Measurements from ENCODE around the gene ZNF512B.
"Not testable (repeated sequence)": the region's sequence is repeated elsewhere in the genome, so short reads cannot be mapped to it uniquely, and the experiment has no call there.

ZNF512B gene

GRCh38 chr20:63976980-63977738 lies 7.4 kb upstream of the ZNF512B start:
- DNase-seq, result peak; percentile 8

- DNase-seq, result not testable (repeated sequence)
These were observed 6.8 kb upstream of the ZNF512B start for GRCh38 chr20:63976511-63976910.

- DNase-seq, result no peak
These were observed 4.9 kb upstream of the ZNF512B start for GRCh38 chr20:63974402-63975200.

GRCh38 chr20:63973636-63974401 lies 4.1 kb upstream of the ZNF512B start:
- DNase-seq, result peak; percentile 77

GRCh38 chr20:63973160-63973479 lies 3.4 kb upstream of the ZNF512B start:
- DNase-seq, result no peak

GRCh38 chr20:63972312-63973159 lies 2.8 kb upstream of the ZNF512B start:
- DNase-seq, result no peak

- DNase-seq, result not testable (repeated sequence)
These were observed 2.2 kb upstream of the ZNF512B start for GRCh38 chr20:63971960-63972311.

- DNase-seq, result no peak
These were observed 1.1 kb upstream of the ZNF512B start for GRCh38 chr20:63970714-63971431.

- DNase-seq, result peak; percentile 35
These were observed 586 bp downstream of the ZNF512B start for GRCh38 chr20:63968928-63969760.

GRCh38 chr20:63968136-63968927 lies 1.4 kb downstream of the ZNF512B start:
- DNase-seq, result no peak

GRCh38 chr20:63967330-63968135 lies 2.2 kb downstream of the ZNF512B start:
- no peak for DNase-seq

GRCh38 chr20:63966944-63967322 lies 2.8 kb downstream of the ZNF512B start:
- DNase-seq, result no peak

GRCh38 chr20:63966172-63966943 lies 3.4 kb downstream of the ZNF512B start:
- no peak for DNase-seq

- no peak for DNase-seq
These were observed 5.3 kb downstream of the ZNF512B start for GRCh38 chr20:63964412-63964811.

GRCh38 chr20:63963784-63964301 lies 5.9 kb downstream of the ZNF512B start:
- DNase-seq, result no peak

GRCh38 chr20:63963348-63963741 lies 6.4 kb downstream of the ZNF512B start:
- no peak for DNase-seq

GRCh38 chr20:63962426-63963347 lies 7.0 kb downstream of the ZNF512B start:
- no peak for DNase-seq

All from CD4-positive, alpha-beta T cell treated with Interleukin-21 for 1 hour (primary cell).